Measurements from ENCODE around the gene PIEZO1. TPM values are rescaled to one million over a fixed set of nuclear protein-coding genes. Genes with fewer than 3 reads are reported as not detected.

The PIEZO1 gene
- total and polyA plus RNA-seq, 2 donors (not counting 1 experiment from before 2014, with no cell fraction given) = 94.5 to 313 TPM

DNA sequence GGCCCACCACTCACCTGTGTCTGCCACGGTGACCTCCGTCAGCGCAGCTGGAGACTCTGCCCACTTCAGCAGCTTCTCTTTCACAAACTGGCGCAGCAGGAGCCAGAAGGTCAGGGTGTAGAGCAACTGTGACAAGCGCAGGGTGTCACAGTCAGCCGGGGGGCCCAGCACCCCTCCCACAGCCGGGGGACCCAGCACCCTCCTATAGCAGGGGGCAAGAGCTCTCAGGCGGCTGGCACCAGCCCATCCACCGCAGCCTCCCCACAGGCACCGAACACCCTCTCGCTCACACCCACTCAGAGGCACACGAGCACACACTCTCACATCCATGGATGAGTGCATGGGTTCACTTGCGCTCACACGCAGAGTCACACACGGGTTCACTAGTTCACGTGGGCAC, 49.9 kb downstream of the PIEZO1 start:
- Histone ChIP-seq H3K4me1 (ENCODE audit: control insufficient read depth, extremely low read depth, insufficient read depth, low read length) (no peaks in the 10 kb centered on the region), H3K4me2 (ENCODE audit: extremely low read depth, insufficient read depth, low read length) (no peak overlapping the region), H3K4me3 (replicated peaks in 1 of 4; ENCODE audit: control extremely low read depth in 1 of 4, insufficient read depth in 1 of 4, low read depth in 3 of 4, low read length in 4 of 4) (no peak overlapping the region), H3K36me3 (ENCODE audit: control insufficient read depth, insufficient read depth, low read length) (peaks cover 61% of the 10 kb centered on the region), H3K27me3 (ENCODE audit: control insufficient read depth, insufficient read depth, low read length) (no peaks in the 10 kb centered on the region), H3K79me2 (ENCODE audit: control insufficient read depth, insufficient read depth, low read length) (peaks cover 4% of the 10 kb centered on the region), H3K9ac (ENCODE audit: insufficient read depth, low read length) (no peak overlapping the region), H2AFZ (ENCODE audit: low read length) (no peak overlapping the region), H4K20me1 (ENCODE audit: control insufficient read depth, extremely low read depth, insufficient read depth, low read length) (no peaks in the 10 kb centered on the region), H3K9me3 (ENCODE audit: control insufficient read depth, insufficient read depth, low read depth, low read length) (no peaks in the 10 kb centered on the region), H3K27ac (ENCODE audit: insufficient read depth, low read length) (no peak overlapping the region)
- DNase-seq (ENCODE audit: low read depth in 2 of 2) = no peak
- no peak for TF ChIP-seq EZH2 (IDR thresholded peaks at IDR 0.05; ENCODE audit: low read length, missing control alignments)
- TF ChIP-seq, protein P1, sequence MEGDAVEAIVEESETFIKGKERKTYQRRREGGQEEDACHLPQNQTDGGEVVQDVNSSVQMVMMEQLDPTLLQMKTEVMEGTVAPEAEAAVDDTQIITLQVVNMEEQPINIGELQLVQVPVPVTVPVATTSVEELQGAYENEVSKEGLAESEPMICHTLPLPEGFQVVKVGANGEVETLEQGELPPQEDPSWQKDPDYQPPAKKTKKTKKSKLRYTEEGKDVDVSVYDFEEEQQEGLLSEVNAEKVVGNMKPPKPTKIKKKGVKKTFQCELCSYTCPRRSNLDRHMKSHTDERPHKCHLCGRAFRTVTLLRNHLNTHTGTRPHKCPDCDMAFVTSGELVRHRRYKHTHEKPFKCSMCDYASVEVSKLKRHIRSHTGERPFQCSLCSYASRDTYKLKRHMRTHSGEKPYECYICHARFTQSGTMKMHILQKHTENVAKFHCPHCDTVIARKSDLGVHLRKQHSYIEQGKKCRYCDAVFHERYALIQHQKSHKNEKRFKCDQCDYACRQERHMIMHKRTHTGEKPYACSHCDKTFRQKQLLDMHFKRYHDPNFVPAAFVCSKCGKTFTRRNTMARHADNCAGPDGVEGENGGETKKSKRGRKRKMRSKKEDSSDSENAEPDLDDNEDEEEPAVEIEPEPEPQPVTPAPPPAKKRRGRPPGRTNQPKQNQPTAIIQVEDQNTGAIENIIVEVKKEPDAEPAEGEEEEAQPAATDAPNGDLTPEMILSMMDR (conservative IDR thresholded peaks at IDR 0.05 in 1 of 2, IDR thresholded peaks at IDR 0.05 in 1 of 2; ENCODE audit: low read depth in 1 of 2, low read length in 2 of 2) = no peak

DNA sequence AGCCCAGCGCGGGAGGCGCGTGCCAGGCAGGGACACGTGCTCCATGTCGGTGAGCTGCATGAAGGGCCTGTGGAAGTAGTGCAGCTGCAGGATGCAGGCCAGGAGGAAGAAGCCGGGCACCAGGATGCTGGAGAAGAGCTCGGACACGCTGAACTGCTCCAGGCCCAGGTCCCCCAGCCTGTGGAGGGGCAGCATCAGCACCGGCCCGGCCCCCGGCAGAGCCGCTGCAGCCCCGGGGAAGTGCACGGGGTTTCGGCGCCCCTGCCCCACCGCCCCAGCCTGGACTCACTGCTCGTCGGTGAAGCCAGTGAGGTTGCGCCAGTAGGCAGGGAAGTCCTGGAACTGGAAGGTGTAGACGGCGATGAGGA, 50.7 kb downstream of the PIEZO1 start:
- Histone ChIP-seq H3K27me3 (ENCODE audit: control insufficient read depth, insufficient read depth, low read length) (no peaks in the 10 kb centered on the region), H3K9me3 (ENCODE audit: control insufficient read depth, insufficient read depth, low read depth, low read length) (no peaks in the 10 kb centered on the region), H3K79me2 (ENCODE audit: control insufficient read depth, insufficient read depth, low read length) (peaks cover 6% of the 10 kb centered on the region), H4K20me1 (ENCODE audit: control insufficient read depth, extremely low read depth, insufficient read depth, low read length) (no peaks in the 10 kb centered on the region), H3K4me1 (ENCODE audit: control insufficient read depth, extremely low read depth, insufficient read depth, low read length) (no peaks in the 10 kb centered on the region), H3K4me3 (replicated peaks in 1 of 4; ENCODE audit: control extremely low read depth in 1 of 4, insufficient read depth in 1 of 4, low read depth in 3 of 4, low read length in 4 of 4) (no peak overlapping the region), H3K27ac (ENCODE audit: insufficient read depth, low read length) (no peak overlapping the region), H3K9ac (ENCODE audit: insufficient read depth, low read length) (no peak overlapping the region), H3K36me3 (ENCODE audit: control insufficient read depth, insufficient read depth, low read length) (peaks cover 55% of the 10 kb centered on the region), H3K4me2 (ENCODE audit: extremely low read depth, insufficient read depth, low read length) (no peak overlapping the region), H2AFZ (ENCODE audit: low read length) (no peak overlapping the region)
- DNase-seq (ENCODE audit: low read depth in 2 of 2) = no peak
- TF ChIP-seq, protein P1 (conservative IDR thresholded peaks at IDR 0.05 in 1 of 2, IDR thresholded peaks at IDR 0.05 in 1 of 2; ENCODE audit: low read depth in 1 of 2, low read length in 2 of 2) = no peak
- TF ChIP-seq EZH2 (IDR thresholded peaks at IDR 0.05; ENCODE audit: low read length, missing control alignments) = no peak

DNA sequence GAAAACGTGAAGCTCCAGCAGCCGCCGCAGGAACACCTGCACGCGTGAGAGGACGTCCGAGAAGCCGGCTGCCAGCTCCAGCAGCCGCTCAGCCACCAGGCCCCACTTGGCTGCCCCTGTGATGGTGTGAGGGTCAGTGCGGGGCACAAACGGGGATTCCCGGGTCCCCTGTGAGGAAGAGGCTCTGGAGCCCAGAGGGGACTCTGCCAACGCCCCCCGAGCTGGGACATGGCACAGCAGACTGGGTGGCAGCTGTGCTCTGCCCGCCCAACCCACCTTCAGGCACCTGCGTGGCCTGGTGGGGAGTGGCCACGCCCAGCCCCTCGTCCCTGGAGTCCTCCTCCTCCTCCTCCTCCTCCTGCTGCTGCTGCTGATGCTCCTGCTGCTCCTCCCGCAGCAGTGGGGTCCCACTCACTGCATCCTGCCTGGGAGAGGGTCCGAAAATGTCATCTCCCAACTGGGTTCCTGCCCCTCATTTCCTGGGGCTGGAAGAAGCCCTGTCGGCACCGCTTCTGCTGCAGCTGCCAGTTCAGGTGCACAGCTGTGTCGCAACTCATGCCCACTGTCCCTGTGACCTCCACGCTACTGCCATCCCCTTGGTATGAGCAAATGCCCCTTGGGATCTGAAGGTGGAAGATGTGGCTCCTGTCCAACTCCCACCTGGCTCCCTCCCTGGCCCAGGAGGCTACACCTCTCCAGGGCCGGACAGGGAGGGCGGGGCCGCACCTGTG, 51.2 kb downstream of the PIEZO1 start:
- H4K20me1 ChIP-seq (ENCODE audit: control insufficient read depth, extremely low read depth, insufficient read depth, low read length) = no peaks in the 10 kb centered on the region

More for the DNA sequence above, 51.2 kb downstream of the PIEZO1 start:
- H3K4me2 ChIP-seq (ENCODE audit: extremely low read depth, insufficient read depth, low read length) = no peak overlapping the region
- no peaks in the 10 kb centered on the region for H3K27me3 ChIP-seq (ENCODE audit: control insufficient read depth, insufficient read depth, low read length)
- H3K36me3 ChIP-seq (ENCODE audit: control insufficient read depth, insufficient read depth, low read length) = peaks cover 52% of the 10 kb centered on the region
- no peak overlapping the region for H2AFZ ChIP-seq (ENCODE audit: low read length)
- no peak overlapping the region for H3K27ac ChIP-seq (ENCODE audit: insufficient read depth, low read length)
- H3K9ac ChIP-seq (ENCODE audit: insufficient read depth, low read length) = no peak overlapping the region
- DNase-seq (ENCODE audit: low read depth in 2 of 2) = no peak
- TF ChIP-seq EZH2 (IDR thresholded peaks at IDR 0.05; ENCODE audit: low read length, missing control alignments) = no peak
- H3K9me3 ChIP-seq (ENCODE audit: control insufficient read depth, insufficient read depth, low read depth, low read length) = no peaks in the 10 kb centered on the region
- no peaks in the 10 kb centered on the region for H3K4me1 ChIP-seq (ENCODE audit: control insufficient read depth, extremely low read depth, insufficient read depth, low read length)
- H3K79me2 ChIP-seq (ENCODE audit: control insufficient read depth, insufficient read depth, low read length) = peaks cover 6% of the 10 kb centered on the region
- no peak overlapping the region for H3K4me3 ChIP-seq (replicated peaks in 1 of 4; ENCODE audit: control extremely low read depth in 1 of 4, insufficient read depth in 1 of 4, low read depth in 3 of 4, low read length in 4 of 4)

Measured in fibroblast of lung (primary cell).